ENCODE measurements around the gene NXPE1. TPM values are rescaled to one million over a fixed set of nuclear protein-coding genes. Genes with fewer than 3 reads are reported as not detected.
"Not testable (repeated sequence)": the region's sequence is repeated elsewhere in the genome, so short reads cannot be mapped to it uniquely, and the experiment has no call there.

The NXPE1 gene
- total and polyA plus RNA-seq, 2 experiments from 2014 or later = not detected

GRCh38 chr11:114609429-114609828 lies 49.7 kb upstream of the NXPE1 start:
- Mint-ChIP-seq H3K4me1 (no peaks in the 10 kb centered on the region), H3K4me3 (no peak overlapping the region), H3K9me3 (peaks cover 43% of the 10 kb centered on the region), H3K27ac (no peak overlapping the region), H3K27me3 (ENCODE audit: insufficient read depth, low read depth, poor library complexity) (no peaks in the 10 kb centered on the region), H3K36me3 (ENCODE audit: low read depth) (peaks cover 9% of the 10 kb centered on the region; the same call in 1 of the 3 replicates)
- no peaks in the 10 kb centered on the region for H3K36me3 ChIP-seq (ENCODE audit: insufficient read depth)
- H2AFZ ChIP-seq = no peak overlapping the region
- peaks cover 5% of the 10 kb centered on the region; the same call in 1 of the 2 replicates for H3F3A ChIP-seq (replicated peaks; ENCODE audit: low read depth)
- H3K79me2 ChIP-seq (replicated peaks; ENCODE audit: insufficient read depth) = no peaks in the 10 kb centered on the region
- no peak for ATAC-seq
- H3K9me2 ChIP-seq (ENCODE audit: insufficient read depth) = no peaks in the 10 kb centered on the region; the same call in 1 of the 2 replicates
- no peak for DNase-seq (ENCODE audit: low spot score)
- no peak overlapping the region for H3K4me2 ChIP-seq
- no peaks in the 10 kb centered on the region for H3K4me1 ChIP-seq (ENCODE audit: insufficient read depth)
- TF ChIP-seq EZH2phosphoT487 (IDR thresholded peaks at IDR 0.05; ENCODE audit: unreplicated experiment) (no peak), NANOG (IDR thresholded peaks at IDR 0.05; ENCODE audit: borderline replicate concordance) (no peak), POLR2AphosphoS5 (IDR thresholded peaks at IDR 0.05; ENCODE audit: low read depth) (no peak), JUNB (IDR thresholded peaks at IDR 0.05; ENCODE audit: unreplicated experiment) (no peak), EZH2 (IDR thresholded peaks at IDR 0.05; ENCODE audit: low read depth, unreplicated experiment) (no peak), ZNF331 (CRISPR knock-in tag; IDR thresholded peaks at IDR 0.05; ENCODE audit: low read depth) (no peak), STAT1 (IDR thresholded peaks at IDR 0.05; ENCODE audit: unreplicated experiment) (no peak), CTCF (conservative IDR thresholded peaks at IDR 0.05; ENCODE audit: low read depth in 2 of 2) (no peak), REST (IDR thresholded peaks at IDR 0.05; ENCODE audit: unreplicated experiment) (no peak), ETS1 (IDR thresholded peaks at IDR 0.05) (no peak), ZNF114 (CRISPR knock-in tag; IDR thresholded peaks at IDR 0.05) (no peak)
- H3K4me3 ChIP-seq = no peak overlapping the region
- no peaks in the 10 kb centered on the region for H3K27me3 ChIP-seq (ENCODE audit: insufficient read depth)
- no peak overlapping the region for H3K27ac ChIP-seq (ENCODE audit: low read depth)
- no peaks in the 10 kb centered on the region for H4K20me1 ChIP-seq (replicated peaks; ENCODE audit: insufficient read depth)

- not testable (repeated sequence) for H4K20me1 ChIP-seq (replicated peaks; ENCODE audit: insufficient read depth); DNase-seq (ENCODE audit: low spot score); ATAC-seq; H3K27ac Mint-ChIP-seq; H3K36me3 Mint-ChIP-seq (ENCODE audit: low read depth); H3K4me1 Mint-ChIP-seq; H3K4me3 ChIP-seq; H3K4me3 Mint-ChIP-seq; H3K36me3 ChIP-seq (ENCODE audit: insufficient read depth); H3F3A ChIP-seq (replicated peaks; ENCODE audit: low read depth); H3K4me2 ChIP-seq; H3K4me1 ChIP-seq (ENCODE audit: insufficient read depth); H3K27me3 Mint-ChIP-seq (ENCODE audit: insufficient read depth, low read depth, poor library complexity); H3K9me2 ChIP-seq (ENCODE audit: insufficient read depth); H3K27ac ChIP-seq (ENCODE audit: low read depth); H2AFZ ChIP-seq; H3K27me3 ChIP-seq (ENCODE audit: insufficient read depth); H3K79me2 ChIP-seq (replicated peaks; ENCODE audit: insufficient read depth)
- H3K9me3 Mint-ChIP-seq = peaks cover 38% of the 10 kb centered on the region
Measured at GRCh38 chr11:114608605-114609004, 48.9 kb upstream of the NXPE1 start.

Measured in GM23338 (cell line).